ENCODE measurements around the gene NDUFA1.
"Not testable (repeated sequence)": the region's sequence is repeated elsewhere in the genome, so short reads cannot be mapped to it uniquely, and the experiment has no call there.

Gene NDUFA1

GRCh38 chrX:119916310-119916709, 44.7 kb downstream of the NDUFA1 start:
- DNase-seq: no peak

GRCh38 chrX:119917877-119918276, 46.2 kb downstream of the NDUFA1 start:
- no peak for DNase-seq

DNA sequence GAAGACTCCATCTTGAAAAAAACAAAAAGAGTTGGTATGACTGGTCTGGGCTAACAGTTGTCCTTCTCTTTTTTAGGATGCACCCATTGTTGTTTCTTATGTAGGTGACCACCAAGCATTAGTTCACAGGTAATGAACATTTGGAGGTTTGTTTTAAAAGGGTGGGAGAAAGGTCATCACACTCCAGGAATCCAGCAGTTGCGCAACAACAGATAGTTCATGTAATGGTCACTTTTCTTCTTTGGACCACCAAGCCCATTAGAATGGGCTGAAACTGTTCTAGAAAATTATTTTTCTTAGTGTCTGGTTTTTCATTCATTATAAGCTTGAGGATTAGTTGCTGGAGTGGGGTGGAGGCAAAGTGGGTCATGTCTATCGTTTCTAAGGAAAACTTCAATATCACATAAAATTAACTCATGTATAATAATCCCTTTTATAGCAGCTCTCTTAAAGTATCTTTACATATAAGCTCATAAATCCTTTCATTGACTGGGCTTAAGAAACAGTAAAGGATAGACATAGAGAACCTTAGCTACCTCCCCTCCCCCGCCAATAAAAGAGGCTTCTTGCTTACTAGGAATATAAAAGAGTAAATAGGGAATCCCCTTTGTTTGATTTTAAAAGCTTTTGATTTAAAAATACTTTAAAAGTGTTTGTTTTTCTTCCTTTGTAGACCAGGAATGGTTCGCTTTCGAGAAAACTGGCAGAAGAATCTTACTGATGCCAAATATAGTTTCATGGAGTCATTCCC, 48.4 kb downstream of the NDUFA1 start:
- no peak for DNase-seq

GRCh38 chrX:119922391-119922790, 50.8 kb downstream of the NDUFA1 start:
- not testable (repeated sequence) for DNase-seq

All from bone marrow (tissue), 2 donors.